ENCODE measurements around the gene TMEM145. TPM values are rescaled to one million over a fixed set of nuclear protein-coding genes. Genes with fewer than 3 reads are reported as not detected.

TMEM145 gene
- total RNA-seq, 4 donors from 2014 or later: 0.69 TPM; not detected in 3

GRCh38 chr19:42281146-42281826, 31.8 kb upstream of the TMEM145 start:
- H3K36me3 ChIP-seq: no peaks in the 10 kb centered on the region
- TF ChIP-seq POLR2A (IDR thresholded peaks at IDR 0.05): peak in 1 of 2 donors; percentile 26
- TF ChIP-seq CTCF (IDR thresholded peaks at IDR 0.05): peak in 1 of 4 experiments; percentile 21
- DNase-seq: peak; percentile 75
- intact Hi-C loops (cut with DNase I; ENCODE audit: low total_unique reads): no loop called here
- no peaks in the 10 kb centered on the region for H3K9me3 ChIP-seq
- H3K27me3 ChIP-seq: no peaks in the 10 kb centered on the region
- H3K4me1 ChIP-seq: peaks cover 6 to 60% of the 10 kb centered on the region in 2 donors
- H3K4me3 ChIP-seq: peak overlapping the region; percentile 58 to 87
- H3K27ac ChIP-seq: peak overlapping the region; percentile 97

GRCh38 chr19:42281827-42282762, 31.0 kb upstream of the TMEM145 start:
- peak; percentile 51 to 71 for DNase-seq
- peaks cover 6 to 66% of the 10 kb centered on the region in 2 donors for H3K4me1 ChIP-seq
- no peak for TF ChIP-seq CTCF (IDR thresholded peaks at IDR 0.05)
- no peak for TF ChIP-seq POLR2A (IDR thresholded peaks at IDR 0.05)
- intact Hi-C loops (cut with DNase I; ENCODE audit: low total_unique reads): no loop called here
- H3K4me3 ChIP-seq: peak overlapping the region; percentile 58 to 87
- no peaks in the 10 kb centered on the region for H3K36me3 ChIP-seq
- no peaks in the 10 kb centered on the region for H3K9me3 ChIP-seq
- H3K27me3 ChIP-seq: no peaks in the 10 kb centered on the region
- H3K27ac ChIP-seq: peak overlapping the region; percentile 97

GRCh38 chr19:42282819-42283187, 30.3 kb upstream of the TMEM145 start:
- no peaks in the 10 kb centered on the region for H3K9me3 ChIP-seq
- TF ChIP-seq POLR2A (IDR thresholded peaks at IDR 0.05): no peak
- no peaks in the 10 kb centered on the region for H3K27me3 ChIP-seq
- no peaks in the 10 kb centered on the region for H3K36me3 ChIP-seq
- no peak for DNase-seq
- peak overlapping the region in 1 of 2 donors; percentile 42 for H3K4me3 ChIP-seq
- peaks cover 6 to 61% of the 10 kb centered on the region in 2 donors for H3K4me1 ChIP-seq
- intact Hi-C loops (cut with DNase I; ENCODE audit: low total_unique reads): no loop called here
- peak overlapping the region; percentile 97 for H3K27ac ChIP-seq

- DNase-seq: peak; percentile 96 to 97
- Histone ChIP-seq H3K9me3 (no peaks in the 10 kb centered on the region), H3K36me3 (no peaks in the 10 kb centered on the region), H3K4me3 (peak overlapping the region; percentile 47 to 53), H3K27me3 (no peaks in the 10 kb centered on the region), H3K27ac (peak overlapping the region; percentile 97), H3K4me1 (peaks cover 6 to 55% of the 10 kb centered on the region in 2 donors)
- intact Hi-C loops (cut with DNase I; ENCODE audit: low total_unique reads): no loop called here
- TF ChIP-seq CTCF (IDR thresholded peaks at IDR 0.05): peak in 2 of 4 experiments; percentile 12 to 15
- peak; percentile 63 to 83 for TF ChIP-seq POLR2A (IDR thresholded peaks at IDR 0.05)
These were observed 29.7 kb upstream of the TMEM145 start for GRCh38 chr19:42283188-42284065.

GRCh38 chr19:42284066-42284501, 29.0 kb upstream of the TMEM145 start:
- peak; percentile 48 to 84 for TF ChIP-seq POLR2A (IDR thresholded peaks at IDR 0.05)
- no peak for TF ChIP-seq CTCF (IDR thresholded peaks at IDR 0.05)
- intact Hi-C loops (cut with DNase I; ENCODE audit: low total_unique reads): no loop called here
- H3K36me3 ChIP-seq: no peaks in the 10 kb centered on the region
- DNase-seq: peak; percentile 77 to 87
- no peaks in the 10 kb centered on the region for H3K9me3 ChIP-seq
- H3K27me3 ChIP-seq: no peaks in the 10 kb centered on the region
- peak overlapping the region; percentile 47 to 53 for H3K4me3 ChIP-seq
- peak overlapping the region; percentile 97 for H3K27ac ChIP-seq
- H3K4me1 ChIP-seq: peaks cover 6 to 48% of the 10 kb centered on the region in 2 donors

Measured in uterus (tissue), 4 donors.